ENCODE measurements around the gene THTPA.

GRCh38 chr14:23580948-23581281, 24.8 kb downstream of the THTPA start:
- TF ChIP-seq ZNF318 (IDR thresholded peaks at IDR 0.05; ENCODE audit: borderline replicate concordance in 1 of 2, low read depth in 1 of 2) (no peak), CTCF (IDR thresholded peaks at IDR 0.05 in 2 of 3, conservative IDR thresholded peaks at IDR 0.05 in 1 of 3; ENCODE audit: insufficient read depth in 2 of 3, low read depth in 1 of 3, low read length in 3 of 3) (no peak), ZNF449 (CRISPR knock-in tag; IDR thresholded peaks at IDR 0.05) (no peak), TARDBP (IDR thresholded peaks at IDR 0.05) (no peak), CHD2 (IDR thresholded peaks at IDR 0.05; ENCODE audit: low read depth, low read length) (no peak), COPS2 (conservative IDR thresholded peaks at IDR 0.05) (no peak), RERE (CRISPR knock-in tag; IDR thresholded peaks at IDR 0.05; ENCODE audit: borderline replicate concordance) (no peak), STAT6 (CRISPR knock-in tag; IDR thresholded peaks at IDR 0.05) (no peak), TCF7L2 (IDR thresholded peaks at IDR 0.05; ENCODE audit: low read depth, low read length) (no peak), NR2F6 (CRISPR knock-in tag; IDR thresholded peaks at IDR 0.05) (no peak), ZNF445 (CRISPR knock-in tag; IDR thresholded peaks at IDR 0.05; ENCODE audit: low read depth) (no peak), SP1 (CRISPR knock-in tag; IDR thresholded peaks at IDR 0.05) (no peak)
